BJ (cell line): ENCODE data around the gene INTS13. TPM values are rescaled to one million over a fixed set of nuclear protein-coding genes. Genes with fewer than 3 reads are reported as not detected.

ENCODE experiments used
- CTCF ChIA-PET: fragments of 350-600 bp; formaldehyde crosslinking; extraction: SDS; loops from one replicate; lab custom pipeline; 2021; ENCODE audit warnings: antibody characterized with exemption, inconsistent platforms; lab: Yijun Ruan, JAX
- POLR2A ChIA-PET: fragments of 300-600 bp; sonication (Branson Sonifier 250); formaldehyde crosslinking; extraction: SDS; loops from one replicate; lab custom pipeline; 2021; ENCODE audit warnings: antibody characterized with exemption; lab: Charles Lee
- DNase-seq: peaks from one replicate; pipeline ENCODE4 v3.0.0-alpha.2; 2011; ENCODE audit warnings: low read depth
- H3K27me3 ChIP-seq: 2 replicates; pipeline ENCODE4 v1.6.0; 2011; ENCODE audit warnings: low read length; ENCODE audit not compliant: control insufficient read depth, insufficient read depth
- H3K36me3 ChIP-seq: 2 replicates; pipeline ENCODE4 v1.5.1; 2011; ENCODE audit warnings: low read length; ENCODE audit not compliant: control insufficient read depth, insufficient read depth
- H3K4me3 ChIP-seq: 2 replicates; pipeline ENCODE4 v1.5.1; 2011; ENCODE audit warnings: low read depth, mild to moderate bottlenecking, control low read depth, low read length
- CTCF ChIP-seq: IDR thresholded peaks from 2 replicates; pipeline ENCODE4 v1.5.1; 2011; ENCODE audit warnings: low read depth, mild to moderate bottlenecking, control low read depth, inconsistent platforms, low read length, moderate library complexity; ENCODE audit not compliant: insufficient read depth
- polyA plus RNA-seq: library from polyadenylated mRNA; depleted of rRNA; stranded (reverse); fragments of >200 nt; gene quantifications from 2 replicates; pipeline ENCODE4 v1.2.3, GENCODE V29; 2011

The INTS13 gene
- polyA plus RNA-seq, 1 experiment: 11.4 TPM

- no peak for TF ChIP-seq CTCF
- POLR2A ChIA-PET: no interaction called here
- CTCF ChIA-PET: interaction anchor here (1.1 kb wide), 1 partner anchor 91 kb away, joined by 3 read pairs; no protein-coding TSS in a partner anchor
- no peak overlapping the region for H3K4me3 ChIP-seq
- no peaks in the 10 kb centered on the region for H3K27me3 ChIP-seq
- H3K36me3 ChIP-seq: peaks cover 2% of the 10 kb centered on the region; the same call in 1 of the 2 replicates
- DNase-seq: no peak
Measured at GRCh38 chr12:26976687-26977086, 38.9 kb upstream of the INTS13 start.

- CTCF ChIA-PET: interaction anchor here (1.2 kb wide), 1 partner anchor 42 kb away, joined by 5 read pairs; the partner anchor contains the start of gene TM7SF3
- H3K36me3 ChIP-seq: peaks cover 2% of the 10 kb centered on the region; the same call in 1 of the 2 replicates
- H3K27me3 ChIP-seq: no peaks in the 10 kb centered on the region
- no peak for DNase-seq
- TF ChIP-seq CTCF: no peak
- POLR2A ChIA-PET: no interaction called here
- no peak overlapping the region for H3K4me3 ChIP-seq
Measured at GRCh38 chr12:26971963-26972362, 34.2 kb upstream of the INTS13 start.

GRCh38 chr12:26970136-26970535 lies 32.4 kb upstream of the INTS13 start:
- TF ChIP-seq CTCF: no peak
- Histone ChIP-seq H3K4me3 (no peak overlapping the region), H3K27me3 (no peaks in the 10 kb centered on the region), H3K36me3 (peaks cover 2% of the 10 kb centered on the region; the same call in 1 of the 2 replicates)
- CTCF ChIA-PET: no interaction called here
- POLR2A ChIA-PET: no interaction called here
- DNase-seq: no peak

DNA sequence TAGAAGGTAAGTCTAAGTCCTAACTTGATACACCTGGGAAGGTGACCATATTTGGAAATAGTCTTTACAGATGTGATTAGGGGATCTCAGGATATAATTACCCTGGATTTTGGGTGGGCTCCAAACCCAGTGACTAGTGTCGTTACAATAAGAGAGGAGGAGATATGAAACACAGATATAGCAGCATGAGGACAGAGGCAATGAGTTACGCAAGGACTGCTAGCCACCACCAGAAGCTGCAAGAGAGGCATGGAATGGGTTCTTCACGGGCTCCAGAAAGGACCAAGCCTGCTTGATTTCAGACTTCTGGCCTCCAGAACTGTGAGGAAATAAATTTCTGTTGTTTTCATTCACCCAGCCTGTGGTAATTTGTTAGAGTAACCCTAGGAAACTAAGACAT lies 29.1 kb upstream of the INTS13 start:
- H3K4me3 ChIP-seq: no peak overlapping the region
- no peaks in the 10 kb centered on the region for H3K27me3 ChIP-seq
- no peak for DNase-seq
- ChIA-PET CTCF (no interaction called here), POLR2A (no interaction called here)
- TF ChIP-seq CTCF: no peak
- no peaks in the 10 kb centered on the region; the same call in 1 of the 2 replicates for H3K36me3 ChIP-seq

DNA sequence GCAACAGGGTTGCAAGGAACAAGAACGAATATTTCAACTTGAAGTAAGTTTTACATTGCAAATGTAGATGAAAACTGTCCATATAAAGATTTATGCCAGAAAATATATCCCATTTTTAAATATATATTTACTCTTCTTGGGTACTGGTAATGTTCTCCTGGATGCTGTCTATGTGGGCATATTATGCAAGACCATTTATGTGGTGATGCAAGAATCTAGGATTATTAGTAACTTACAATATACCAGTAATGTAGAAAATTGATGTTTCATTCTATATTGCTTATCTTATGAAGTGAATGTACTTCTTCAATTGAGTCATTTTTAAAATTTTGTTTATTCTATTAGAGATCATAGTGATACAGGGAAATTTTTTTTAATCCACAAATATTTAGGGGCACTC lies 25.6 kb upstream of the INTS13 start:
- ChIA-PET CTCF (no interaction called here), POLR2A (no interaction called here)
- H3K4me3 ChIP-seq: no peak overlapping the region
- DNase-seq: no peak
- H3K27me3 ChIP-seq: no peaks in the 10 kb centered on the region
- no peaks in the 10 kb centered on the region; the same call in 1 of the 2 replicates for H3K36me3 ChIP-seq
- TF ChIP-seq CTCF: no peak
